ENCODE measurements around the gene MYCBPAP.

DNA sequence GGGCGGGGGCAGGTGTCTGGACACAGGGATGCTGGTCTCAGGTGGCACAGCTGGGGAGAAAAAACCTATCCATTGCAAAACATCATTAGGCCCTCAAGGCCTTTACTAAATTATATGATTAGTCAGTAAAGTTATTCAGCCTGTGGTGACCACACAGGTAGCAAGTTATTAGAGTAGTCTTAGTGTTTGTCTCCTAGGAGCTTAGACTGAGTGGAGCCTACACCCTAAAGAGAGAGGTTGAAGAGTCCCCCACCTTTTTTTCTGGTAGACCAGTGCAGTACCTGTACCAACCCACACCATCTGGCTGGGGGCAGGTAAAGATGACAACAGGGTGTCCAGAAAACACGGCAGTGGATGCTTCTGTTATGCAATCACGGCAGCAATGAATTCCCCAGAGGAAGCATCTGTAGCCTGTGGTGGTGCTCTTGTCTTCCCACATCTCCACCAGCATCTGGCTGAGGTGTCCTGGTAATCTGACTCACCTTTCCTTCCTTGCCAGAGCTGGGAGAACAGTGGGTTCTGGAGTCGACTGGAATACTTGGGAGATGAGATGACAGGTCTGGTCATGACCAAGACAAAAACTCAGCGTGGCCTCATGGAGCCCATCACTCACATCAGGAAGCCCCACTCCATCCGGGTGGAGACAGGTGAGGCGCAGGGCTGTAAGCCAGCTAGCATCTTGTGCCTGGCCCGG lies 11.0 kb downstream of the MYCBPAP start:
- TF ChIP-seq, protein P1, sequence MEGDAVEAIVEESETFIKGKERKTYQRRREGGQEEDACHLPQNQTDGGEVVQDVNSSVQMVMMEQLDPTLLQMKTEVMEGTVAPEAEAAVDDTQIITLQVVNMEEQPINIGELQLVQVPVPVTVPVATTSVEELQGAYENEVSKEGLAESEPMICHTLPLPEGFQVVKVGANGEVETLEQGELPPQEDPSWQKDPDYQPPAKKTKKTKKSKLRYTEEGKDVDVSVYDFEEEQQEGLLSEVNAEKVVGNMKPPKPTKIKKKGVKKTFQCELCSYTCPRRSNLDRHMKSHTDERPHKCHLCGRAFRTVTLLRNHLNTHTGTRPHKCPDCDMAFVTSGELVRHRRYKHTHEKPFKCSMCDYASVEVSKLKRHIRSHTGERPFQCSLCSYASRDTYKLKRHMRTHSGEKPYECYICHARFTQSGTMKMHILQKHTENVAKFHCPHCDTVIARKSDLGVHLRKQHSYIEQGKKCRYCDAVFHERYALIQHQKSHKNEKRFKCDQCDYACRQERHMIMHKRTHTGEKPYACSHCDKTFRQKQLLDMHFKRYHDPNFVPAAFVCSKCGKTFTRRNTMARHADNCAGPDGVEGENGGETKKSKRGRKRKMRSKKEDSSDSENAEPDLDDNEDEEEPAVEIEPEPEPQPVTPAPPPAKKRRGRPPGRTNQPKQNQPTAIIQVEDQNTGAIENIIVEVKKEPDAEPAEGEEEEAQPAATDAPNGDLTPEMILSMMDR (IDR thresholded peaks at IDR 0.05 in 2 of 3, conservative IDR thresholded peaks at IDR 0.05 in 1 of 3; ENCODE audit: borderline replicate concordance in 1 of 3, insufficient read depth in 1 of 3, low read depth in 2 of 3, low read length in 2 of 3) = no peak
- no peak for TF ChIP-seq FOSL1 (IDR thresholded peaks at IDR 0.05; ENCODE audit: low read depth)
- TF ChIP-seq EZH2phosphoT487 (IDR thresholded peaks at IDR 0.05; ENCODE audit: borderline replicate concordance) = no peak
- TF ChIP-seq ZFX (IDR thresholded peaks at IDR 0.05) = no peak
- TF ChIP-seq EZH2 (IDR thresholded peaks at IDR 0.05) = no peak
